ENCODE data around the gene SNX6.

- TF ChIP-seq CTCF (IDR thresholded peaks at IDR 0.05) (no peak), POLR2A (IDR thresholded peaks at IDR 0.05) (no peak), EP300 (IDR thresholded peaks at IDR 0.05) (no peak)
Measured at GRCh38 chr14:34548472-34548981, 81.4 kb downstream of the SNX6 start.

All from tibial nerve (tissue), 4 donors.